DMS53 (cell line): Measurements from ENCODE around the gene KDM6A.
"Not testable (repeated sequence)": the region's sequence is repeated elsewhere in the genome, so short reads cannot be mapped to it uniquely, and the experiment has no call there.

Source experiments
- DNase-seq: peaks from one replicate; lab custom pipeline; 2025; lab: John Stamatoyannopoulos, UW

Gene KDM6A

GRCh38 chrX:44872821-44873414, at the start of gene KDM6A:
TSS of gene KDM6A (plus strand) at chrX:44873188. CDS start at chrX:44873552, 364 bp downstream.
- DNase-seq: peak; percentile 98

GRCh38 chrX:44823193-44823592, 49.8 kb upstream of the KDM6A start:
- not testable (repeated sequence) for DNase-seq

GRCh38 chrX:44828008-44828605, 44.9 kb upstream of the KDM6A start:
- peak; percentile 36 for DNase-seq

GRCh38 chrX:44829832-44830231, 43.2 kb upstream of the KDM6A start:
- no peak for DNase-seq

GRCh38 chrX:44842550-44843317, 30.3 kb upstream of the KDM6A start:
- no peak for DNase-seq

GRCh38 chrX:44843318-44843702, 29.7 kb upstream of the KDM6A start:
- DNase-seq: no peak

GRCh38 chrX:44843753-44844152, 29.2 kb upstream of the KDM6A start, which contains the start of gene DUSP21:
TSS of gene DUSP21 (plus strand) at chrX:44844021. CDS start at chrX:44844133, 112 bp downstream.
- no peak for DNase-seq

GRCh38 chrX:44844204-44844603, 28.8 kb upstream of the KDM6A start:
- no peak for DNase-seq

GRCh38 chrX:44850891-44851290, 22.1 kb upstream of the KDM6A start:
- not testable (repeated sequence) for DNase-seq

- no peak for DNase-seq
These were observed 1.8 kb upstream of the KDM6A start for GRCh38 chrX:44871114-44871645.

- DNase-seq: peak; percentile 72
These were observed 812 bp upstream of the KDM6A start for GRCh38 chrX:44871931-44872820.

GRCh38 chrX:44873415-44874276, 658 bp downstream of the KDM6A start:
- peak; percentile 70 for DNase-seq

GRCh38 chrX:44874420-44875184, 1.6 kb downstream of the KDM6A start:
- peak; percentile 53 for DNase-seq

GRCh38 chrX:44875185-44875489, 2.1 kb downstream of the KDM6A start:
- DNase-seq: no peak

GRCh38 chrX:44876086-44876485, 3.1 kb downstream of the KDM6A start:
- no peak for DNase-seq

- DNase-seq: no peak
These were observed 3.8 kb downstream of the KDM6A start for GRCh38 chrX:44876767-44877166.

GRCh38 chrX:44878780-44879179, 5.8 kb downstream of the KDM6A start:
- DNase-seq: no peak

- no peak for DNase-seq
These were observed 8.6 kb downstream of the KDM6A start for GRCh38 chrX:44881549-44881948.

GRCh38 chrX:44882635-44883034, 9.6 kb downstream of the KDM6A start:
- DNase-seq: no peak

GRCh38 chrX:44884944-44885343, 12.0 kb downstream of the KDM6A start:
- DNase-seq: no peak
